Measurements from ENCODE around the gene MTOR.

The MTOR gene

GRCh38 chr1:11178021-11179015, 84.0 kb downstream of the MTOR start:
- no peak overlapping the region for H3K4me3 ChIP-seq (ENCODE audit: low read depth, low read length)
- TF ChIP-seq CTCF (IDR thresholded peaks at IDR 0.05; ENCODE audit: low read depth, low read length), result no peak

- TF ChIP-seq CTCF (IDR thresholded peaks at IDR 0.05; ENCODE audit: low read depth, low read length), result no peak
Observed at GRCh38 chr1:11176081-11176706, 86.2 kb downstream of the MTOR start.

GRCh38 chr1:11175461-11175860, 86.9 kb downstream of the MTOR start:
- H3K4me3 ChIP-seq (ENCODE audit: low read depth, low read length), result no peak overlapping the region

More at GRCh38 chr1:11176081-11176706, 86.2 kb downstream of the MTOR start:
- H3K4me3 ChIP-seq (ENCODE audit: low read depth, low read length), result no peak overlapping the region

GRCh38 chr1:11174261-11174942, 87.9 kb downstream of the MTOR start:
- TF ChIP-seq CTCF (IDR thresholded peaks at IDR 0.05; ENCODE audit: low read depth, low read length), result no peak
- H3K4me3 ChIP-seq (ENCODE audit: low read depth, low read length), result no peak overlapping the region

More at GRCh38 chr1:11175461-11175860, 86.9 kb downstream of the MTOR start:
- no peak for TF ChIP-seq CTCF (IDR thresholded peaks at IDR 0.05; ENCODE audit: low read depth, low read length)

- TF ChIP-seq CTCF (IDR thresholded peaks at IDR 0.05; ENCODE audit: low read depth, low read length), result no peak
- H3K4me3 ChIP-seq (ENCODE audit: low read depth, low read length), result no peak overlapping the region
Observed at GRCh38 chr1:11170102-11170501, 92.2 kb downstream of the MTOR start.

- no peak for TF ChIP-seq CTCF (IDR thresholded peaks at IDR 0.05; ENCODE audit: low read depth, low read length)
- no peak overlapping the region for H3K4me3 ChIP-seq (ENCODE audit: low read depth, low read length)
Observed at GRCh38 chr1:11169202-11169601, 93.1 kb downstream of the MTOR start.

All from WI38 (cell line).